ENCODE data around the gene MAP4K5.

The MAP4K5 gene

GRCh38 chr14:50400461-50400860, 131.9 kb downstream of the MAP4K5 start:
- DNase-seq = no peak

GRCh38 chr14:50399251-50400032, 132.9 kb downstream of the MAP4K5 start:
- DNase-seq = no peak

- no peak for DNase-seq
Observed at GRCh38 chr14:50398189-50398580, 134.2 kb downstream of the MAP4K5 start.

GRCh38 chr14:50397390-50398188, 134.8 kb downstream of the MAP4K5 start:
- DNase-seq = peak in 8 of 51 donors; percentile 2 to 54 (median 33)

GRCh38 chr14:50396631-50397389, 135.6 kb downstream of the MAP4K5 start, which contains the start of gene CDKL1:
Gene CDKL1 (minus strand): TSS chr14:50396881. CDS start chr14:50395868, 1,013 bp downstream.
- DNase-seq = peak in 45 of 51 donors; percentile 11 to 79 (median 45)

- DNase-seq = peak in 7 of 51 donors; percentile 1 to 6 (median 3)
Observed at GRCh38 chr14:50395448-50395847, 136.9 kb downstream of the MAP4K5 start.

GRCh38 chr14:50394713-50395112, 137.7 kb downstream of the MAP4K5 start:
- DNase-seq = no peak

- DNase-seq = no peak
Observed at GRCh38 chr14:50389668-50390441, 142.5 kb downstream of the MAP4K5 start.

GRCh38 chr14:50388256-50388931, 144.0 kb downstream of the MAP4K5 start:
- DNase-seq = no peak

- DNase-seq = no peak
Observed at GRCh38 chr14:50387548-50387947, 144.8 kb downstream of the MAP4K5 start.

GRCh38 chr14:50383618-50384225, 148.6 kb downstream of the MAP4K5 start:
- DNase-seq = no peak

- no peak for DNase-seq
Observed at GRCh38 chr14:50381823-50382287, 150.5 kb downstream of the MAP4K5 start.

- no peak for DNase-seq
Observed at GRCh38 chr14:50381008-50381407, 151.4 kb downstream of the MAP4K5 start.

- DNase-seq = no peak
Observed at GRCh38 chr14:50380455-50380854, 151.9 kb downstream of the MAP4K5 start.

GRCh38 chr14:50379563-50379962, 152.8 kb downstream of the MAP4K5 start:
- DNase-seq = no peak

- DNase-seq = no peak
Observed at GRCh38 chr14:50377550-50378085, 154.8 kb downstream of the MAP4K5 start.

GRCh38 chr14:50375760-50376159, 156.6 kb downstream of the MAP4K5 start:
- DNase-seq = no peak

GRCh38 chr14:50373959-50374358, 158.4 kb downstream of the MAP4K5 start:
- DNase-seq = no peak

- DNase-seq = no peak
Observed at GRCh38 chr14:50371546-50371945, 160.8 kb downstream of the MAP4K5 start.
